DND-41 (cell line): ENCODE measurements around the gene EVC2.

Experiments
- EZH2 ChIP-seq: IDR thresholded peaks from 3 replicates; pipeline ENCODE4 v1.6.1; 2012; ENCODE audit warnings: borderline replicate concordance, low read depth, mild to moderate bottlenecking, moderate library complexity, low read length, inconsistent platforms; ENCODE audit not compliant: severe bottlenecking
- TF ChIP-seq, protein P1 (sequence below): IDR thresholded peaks from 2 replicates; pipeline ENCODE4 v1.5.1; 2012; ENCODE audit warnings: borderline replicate concordance, low read length, moderate library complexity, mild to moderate bottlenecking; ENCODE audit not compliant: poor library complexity, severe bottlenecking; ENCODE audit errors: extremely low read depth

DNA sequence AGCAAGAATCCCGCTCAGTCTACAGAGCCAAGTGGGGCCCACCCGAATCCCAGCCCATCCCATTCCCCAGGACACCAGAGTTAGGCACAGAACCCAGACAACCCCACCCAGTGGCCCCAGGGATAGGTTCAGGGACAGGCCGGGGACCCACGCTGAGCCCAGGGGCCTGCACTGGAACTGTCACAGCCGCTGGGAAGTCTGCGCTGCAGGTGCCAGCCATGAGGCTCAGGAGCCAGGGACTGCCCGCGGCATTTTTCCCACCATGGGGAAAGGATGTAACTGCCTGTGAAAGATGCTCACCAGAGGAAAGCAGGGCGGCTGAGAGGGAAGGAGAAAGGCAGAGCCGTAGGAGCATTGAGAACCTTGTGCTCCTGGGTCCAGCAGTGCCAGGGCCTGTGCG, 12.0 kb downstream of the EVC2 start:
- TF ChIP-seq, protein P1, sequence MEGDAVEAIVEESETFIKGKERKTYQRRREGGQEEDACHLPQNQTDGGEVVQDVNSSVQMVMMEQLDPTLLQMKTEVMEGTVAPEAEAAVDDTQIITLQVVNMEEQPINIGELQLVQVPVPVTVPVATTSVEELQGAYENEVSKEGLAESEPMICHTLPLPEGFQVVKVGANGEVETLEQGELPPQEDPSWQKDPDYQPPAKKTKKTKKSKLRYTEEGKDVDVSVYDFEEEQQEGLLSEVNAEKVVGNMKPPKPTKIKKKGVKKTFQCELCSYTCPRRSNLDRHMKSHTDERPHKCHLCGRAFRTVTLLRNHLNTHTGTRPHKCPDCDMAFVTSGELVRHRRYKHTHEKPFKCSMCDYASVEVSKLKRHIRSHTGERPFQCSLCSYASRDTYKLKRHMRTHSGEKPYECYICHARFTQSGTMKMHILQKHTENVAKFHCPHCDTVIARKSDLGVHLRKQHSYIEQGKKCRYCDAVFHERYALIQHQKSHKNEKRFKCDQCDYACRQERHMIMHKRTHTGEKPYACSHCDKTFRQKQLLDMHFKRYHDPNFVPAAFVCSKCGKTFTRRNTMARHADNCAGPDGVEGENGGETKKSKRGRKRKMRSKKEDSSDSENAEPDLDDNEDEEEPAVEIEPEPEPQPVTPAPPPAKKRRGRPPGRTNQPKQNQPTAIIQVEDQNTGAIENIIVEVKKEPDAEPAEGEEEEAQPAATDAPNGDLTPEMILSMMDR = no peak
- no peak for TF ChIP-seq EZH2
